Ovary (tissue), 9 donors: ENCODE data around the gene FBLN2. TPM values are rescaled to one million over a fixed set of nuclear protein-coding genes. Genes with fewer than 3 reads are reported as not detected.

ENCODE experiments used
- DNase-seq, 5 donors: peaks; one replicate each; pipeline ENCODE4 v3.0.0-alpha.2; 2019 to 2020
- H3K27ac ChIP-seq, 2 donors: fragments of 200-600 bp; one replicate each; pipeline versions ENCODE4 v1.5.1 to v1.8.0; 2019 to 2022
- H3K27me3 ChIP-seq: fragments of 200-600 bp; one replicate; pipeline ENCODE4 v1.8.0; 2022
- H3K36me3 ChIP-seq: fragments of 200-600 bp; sonication (generic); one replicate; pipeline ENCODE4 v1.5.1; 2019
- H3K4me1 ChIP-seq: one replicate; pipeline ENCODE4 v1.8.1; 2013; ENCODE audit warnings: mild to moderate bottlenecking, moderate library complexity; ENCODE audit not compliant: insufficient read depth
- H3K4me3 ChIP-seq: fragments of 200-600 bp; sonication (generic); one replicate; pipeline ENCODE4 v1.5.1; 2017
- H3K9me3 ChIP-seq, 2 donors: fragments of 200-600 bp in 1 of 2; sonication (generic) in 1 of 2; one replicate each; pipeline versions ENCODE4 v1.5.1 to v1.8.1; 2013 to 2019; ENCODE audit warnings: mild to moderate bottlenecking in 1 of 2, moderate library complexity in 1 of 2
- EP300 ChIP-seq: sonication (generic); formaldehyde crosslinking; IDR thresholded peaks from one replicate; pipeline ENCODE4 v1.6.1; 2017; ENCODE audit warnings: antibody characterized with exemption
- POLR2A ChIP-seq: fragments of 450-650 bp; IDR thresholded peaks from one replicate; pipeline ENCODE4 v1.6.1; 2017; ENCODE audit warnings: antibody characterized with exemption, mild to moderate bottlenecking, moderate library complexity
- WGBS, 3 donors: extraction: QIAGEN DNeasy Blood & Tissue Kit in 1 of 3; methylation state at CpG; one replicate each; pipeline versions ENCODE4 v1.1.5 to v1.1.7; 2013 to 2017; 5-methylcytosine and 5-hydroxymethylcytosine counted together
- intact Hi-C, 4 donors: fragments of 100-400 bp; cut with DNase I; formaldehyde crosslinking; loops; one replicate each; pipeline versions ENCODE4 v1.11.0 to v1.15.1; 2022 to 2023
- polyA plus RNA-seq, 2 donors: library from polyadenylated mRNA; stranded (reverse); fragments of 200-250 nt in 1 of 2; fragments of 350-450 nt in 1 of 2; fragmentation: Illumina TruSeq in 1 of 2; extraction: RNeasy Lipid Tissue Mini Kit (QIAGEN cat#74804) in 1 of 2; gene quantifications; one replicate each; pipeline ENCODE4 v1.2.3, GENCODE V29; 2013 to 2014
- total RNA-seq, 7 donors: library from RNA; depleted of rRNA in 2 of 7; stranded (reverse); fragments of >200 nt in 2 of 7; fragmentation: NEBNext Ultra II Directional in 3 of 7; extraction: Animal tissue kit (Norgen Biotek cat#: 25700) in 3 of 7; gene quantifications; one replicate each; pipeline versions ENCODE4 v1.1.0 to v1.2.4, GENCODE V29; 2016 to 2023
- TF ChIP-seq, protein P1 (sequence below), 3 donors: fragments of 450-650 bp in 2 of 3; fragments of 200-600 bp in 1 of 3; IDR thresholded peaks; one replicate each; pipeline versions ENCODE4 v1.5.1 to v1.8.0; 2016 to 2022; ENCODE audit warnings: antibody characterized with exemption in 3 of 3, mild to moderate bottlenecking in 1 of 3
- donor health status: DM: no; HTN: no; CAD: no; lungs with moderate emphysema.
- donor health status: DM: no; HTN: no; CAD: no.
- donor health status: Bipolar disorder and iron deficiency.
- donor health status: DM: yes; HTN: yes; CAD: no.
- donor health status: DM: no; HTN: no; CAD: no.
- donor health status: DM: yes; HTN: yes; CAD: no.

FBLN2 gene
- total and polyA plus RNA-seq, 9 donors = 4.0 to 18.2 (median 8.1) TPM

DNA sequence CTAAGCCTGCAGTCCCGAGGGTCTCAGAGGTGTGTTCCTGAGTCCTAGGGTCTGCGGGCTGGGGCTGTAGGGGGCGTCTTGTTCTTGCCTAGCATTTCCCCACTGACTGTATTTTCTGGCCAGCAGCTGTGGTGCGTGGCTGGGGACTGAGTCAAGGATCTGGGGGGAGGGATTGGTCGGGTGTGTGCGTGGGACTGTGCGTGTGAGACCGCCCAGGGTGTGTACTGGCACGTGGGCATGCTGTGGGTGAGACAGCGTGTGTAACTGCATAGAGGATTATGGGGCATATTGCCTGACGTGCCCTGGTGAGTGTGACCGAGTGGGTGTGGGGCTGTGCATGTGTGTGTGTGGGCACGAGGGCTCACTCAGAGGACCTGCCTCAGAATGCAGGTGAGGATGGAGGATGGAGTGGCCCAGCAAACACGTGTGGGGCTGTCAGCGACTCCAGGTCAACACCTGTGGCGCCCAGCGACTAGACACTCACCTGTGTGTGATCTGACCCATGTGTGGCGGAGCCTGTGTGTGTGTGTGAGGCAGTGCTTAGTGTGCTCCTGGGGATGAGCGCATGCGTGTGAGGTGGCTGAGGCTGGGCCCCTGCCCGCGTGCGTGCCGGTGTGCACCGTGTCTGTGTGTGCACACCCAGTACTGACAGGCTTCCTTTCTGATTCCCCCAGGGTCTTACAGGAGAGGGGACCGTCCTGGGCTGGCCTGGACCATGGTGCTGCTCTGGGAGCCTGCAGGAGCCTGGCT is 20.9 kb downstream of the FBLN2 start:
- Histone ChIP-seq H3K4me1 (no peaks in the 10 kb centered on the region), H3K9me3 (no peaks in the 10 kb centered on the region), H3K27me3 (no peaks in the 10 kb centered on the region), H3K36me3 (no peaks in the 10 kb centered on the region), H3K4me3 (no peak overlapping the region), H3K27ac (no peak overlapping the region)
- intact Hi-C loops = no loop called here
- DNase-seq = no peak
- 82 to 84% (median 83%) methylated on average over 19 to 26 of the region's 26 CpGs for WGBS, 3 donors
- TF ChIP-seq, protein P1, sequence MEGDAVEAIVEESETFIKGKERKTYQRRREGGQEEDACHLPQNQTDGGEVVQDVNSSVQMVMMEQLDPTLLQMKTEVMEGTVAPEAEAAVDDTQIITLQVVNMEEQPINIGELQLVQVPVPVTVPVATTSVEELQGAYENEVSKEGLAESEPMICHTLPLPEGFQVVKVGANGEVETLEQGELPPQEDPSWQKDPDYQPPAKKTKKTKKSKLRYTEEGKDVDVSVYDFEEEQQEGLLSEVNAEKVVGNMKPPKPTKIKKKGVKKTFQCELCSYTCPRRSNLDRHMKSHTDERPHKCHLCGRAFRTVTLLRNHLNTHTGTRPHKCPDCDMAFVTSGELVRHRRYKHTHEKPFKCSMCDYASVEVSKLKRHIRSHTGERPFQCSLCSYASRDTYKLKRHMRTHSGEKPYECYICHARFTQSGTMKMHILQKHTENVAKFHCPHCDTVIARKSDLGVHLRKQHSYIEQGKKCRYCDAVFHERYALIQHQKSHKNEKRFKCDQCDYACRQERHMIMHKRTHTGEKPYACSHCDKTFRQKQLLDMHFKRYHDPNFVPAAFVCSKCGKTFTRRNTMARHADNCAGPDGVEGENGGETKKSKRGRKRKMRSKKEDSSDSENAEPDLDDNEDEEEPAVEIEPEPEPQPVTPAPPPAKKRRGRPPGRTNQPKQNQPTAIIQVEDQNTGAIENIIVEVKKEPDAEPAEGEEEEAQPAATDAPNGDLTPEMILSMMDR (IDR thresholded peaks at IDR 0.05) = no peak
- TF ChIP-seq POLR2A = no peak
- TF ChIP-seq EP300 = no peak

DNA sequence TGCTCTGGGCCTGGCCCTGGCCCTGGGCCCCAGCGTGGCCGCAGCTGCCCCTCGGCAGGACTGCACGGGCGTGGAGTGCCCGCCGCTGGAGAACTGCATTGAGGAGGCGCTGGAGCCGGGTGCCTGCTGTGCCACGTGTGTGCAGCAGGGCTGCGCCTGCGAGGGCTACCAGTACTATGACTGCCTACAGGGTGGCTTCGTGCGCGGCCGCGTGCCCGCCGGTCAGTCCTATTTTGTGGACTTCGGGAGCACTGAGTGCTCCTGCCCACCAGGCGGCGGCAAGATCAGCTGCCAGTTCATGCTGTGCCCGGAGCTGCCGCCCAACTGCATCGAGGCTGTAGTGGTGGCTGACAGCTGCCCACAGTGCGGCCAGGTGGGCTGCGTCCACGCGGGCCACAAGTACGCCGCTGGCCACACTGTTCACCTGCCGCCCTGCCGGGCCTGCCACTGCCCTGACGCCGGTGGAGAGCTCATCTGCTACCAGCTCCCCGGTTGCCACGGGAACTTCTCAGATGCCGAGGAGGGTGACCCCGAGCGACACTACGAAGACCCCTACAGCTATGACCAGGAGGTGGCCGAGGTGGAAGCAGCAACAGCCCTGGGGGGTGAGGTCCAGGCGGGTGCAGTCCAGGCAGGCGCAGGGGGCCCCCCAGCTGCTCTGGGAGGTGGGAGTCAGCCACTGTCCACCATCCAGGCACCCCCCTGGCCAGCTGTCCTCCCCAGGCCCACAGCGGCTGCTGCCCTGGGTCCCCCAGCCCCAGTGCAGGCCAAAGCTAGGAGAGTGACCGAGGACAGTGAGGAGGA is 21.7 kb downstream of the FBLN2 start:
- no peaks in the 10 kb centered on the region for H3K27me3 ChIP-seq
- H3K27ac ChIP-seq = no peak overlapping the region
- H3K9me3 ChIP-seq = no peaks in the 10 kb centered on the region
- H3K36me3 ChIP-seq = no peaks in the 10 kb centered on the region
- TF ChIP-seq, protein P1 (IDR thresholded peaks at IDR 0.05) = no peak
- no peak for TF ChIP-seq POLR2A
- no peak for TF ChIP-seq EP300
- no peak overlapping the region for H3K4me3 ChIP-seq
- DNase-seq = no peak
- 88 to 92% (median 92%) methylated on average over 38 to 46 of the region's 46 CpGs for WGBS, 3 donors
- no peaks in the 10 kb centered on the region for H3K4me1 ChIP-seq
- intact Hi-C loops = no loop called here

DNA sequence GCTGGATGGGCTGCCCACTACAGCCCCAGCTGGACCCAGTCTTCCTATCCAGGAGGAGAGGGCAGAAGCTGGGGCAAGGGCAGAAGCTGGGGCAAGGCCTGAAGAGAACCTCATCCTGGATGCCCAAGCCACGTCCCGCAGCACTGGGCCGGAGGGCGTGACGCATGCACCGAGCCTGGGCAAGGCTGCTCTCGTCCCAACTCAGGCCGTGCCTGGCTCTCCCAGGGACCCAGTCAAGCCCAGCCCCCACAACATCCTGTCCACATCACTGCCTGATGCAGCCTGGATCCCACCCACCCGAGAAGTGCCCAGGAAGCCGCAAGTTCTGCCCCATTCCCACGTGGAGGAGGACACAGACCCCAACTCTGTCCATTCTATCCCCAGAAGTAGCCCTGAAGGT is 22.3 kb downstream of the FBLN2 start:
- no peaks in the 10 kb centered on the region for H3K36me3 ChIP-seq
- H3K9me3 ChIP-seq = no peaks in the 10 kb centered on the region
- H3K4me1 ChIP-seq = no peaks in the 10 kb centered on the region
- intact Hi-C loops = no loop called here
- no peaks in the 10 kb centered on the region for H3K27me3 ChIP-seq
- no peak overlapping the region for H3K4me3 ChIP-seq
- DNase-seq = no peak
- WGBS, 3 donors = 84 to 95% (median 87%) methylated on average over 7 to 11 of the region's 11 CpGs
- TF ChIP-seq, protein P1 (IDR thresholded peaks at IDR 0.05) = no peak
- TF ChIP-seq EP300 (no peak), POLR2A (no peak)
- H3K27ac ChIP-seq = no peak overlapping the region

DNA sequence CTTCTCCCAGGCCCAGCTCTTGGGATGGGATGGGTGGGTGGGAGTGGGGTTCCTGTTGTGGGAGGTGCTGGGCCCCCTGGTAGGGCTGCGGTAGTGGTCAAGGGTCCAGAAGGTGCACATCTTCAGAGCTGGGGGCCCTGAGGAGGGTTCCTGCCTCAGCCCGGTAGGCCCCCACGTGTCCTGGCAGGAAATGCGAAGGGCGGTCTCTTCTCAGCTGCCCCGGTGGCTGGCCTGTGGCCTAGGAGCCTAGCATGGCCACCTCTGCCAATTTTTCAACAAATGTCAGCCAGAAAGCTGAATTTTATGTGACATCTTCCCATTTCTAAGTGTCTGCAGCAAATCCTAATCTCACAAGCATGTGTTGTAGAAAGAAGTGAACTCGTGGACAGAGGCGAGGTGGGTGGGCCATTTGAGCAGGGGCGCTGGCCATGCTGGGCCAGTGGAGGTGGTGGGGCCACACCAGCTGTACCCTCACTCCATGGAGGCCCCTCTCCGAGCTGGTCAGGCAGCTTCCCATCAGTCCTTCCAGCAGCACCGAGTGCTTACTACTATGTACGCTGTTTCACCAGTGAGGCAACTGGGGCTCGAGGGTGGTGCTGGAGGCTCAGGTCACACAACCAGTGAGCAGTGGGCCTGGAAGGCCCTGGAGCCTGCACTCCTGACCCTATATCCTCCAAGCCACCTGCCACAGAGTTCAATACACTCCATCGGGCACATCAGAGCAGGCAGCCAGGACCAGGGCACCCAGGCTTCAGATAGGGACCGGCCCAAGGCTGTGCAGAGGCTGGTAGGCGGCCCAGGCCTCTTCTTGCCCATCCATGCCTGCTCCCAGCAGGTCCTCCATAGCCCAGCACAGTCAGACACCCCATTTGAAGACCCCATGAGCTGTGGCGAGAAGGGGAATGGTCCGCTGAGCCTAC is 23.2 kb downstream of the FBLN2 start:
- Histone ChIP-seq H3K9me3 (no peaks in the 10 kb centered on the region), H3K27me3 (no peaks in the 10 kb centered on the region), H3K27ac (no peak overlapping the region), H3K4me3 (no peak overlapping the region), H3K4me1 (no peaks in the 10 kb centered on the region), H3K36me3 (no peaks in the 10 kb centered on the region)
- no peak for DNase-seq
- intact Hi-C loops = no loop called here
- WGBS, 3 donors = 89 to 92% (median 89%) methylated on average over 18 of the region's 18 CpGs
- TF ChIP-seq, protein P1 (IDR thresholded peaks at IDR 0.05) = no peak
- TF ChIP-seq POLR2A = no peak
- no peak for TF ChIP-seq EP300
